ENCODE data around the gene GYG2.
"Not testable (repeated sequence)": the region's sequence is repeated elsewhere in the genome, so short reads cannot be mapped to it uniquely, and the experiment has no call there.

GYG2 gene

DNA sequence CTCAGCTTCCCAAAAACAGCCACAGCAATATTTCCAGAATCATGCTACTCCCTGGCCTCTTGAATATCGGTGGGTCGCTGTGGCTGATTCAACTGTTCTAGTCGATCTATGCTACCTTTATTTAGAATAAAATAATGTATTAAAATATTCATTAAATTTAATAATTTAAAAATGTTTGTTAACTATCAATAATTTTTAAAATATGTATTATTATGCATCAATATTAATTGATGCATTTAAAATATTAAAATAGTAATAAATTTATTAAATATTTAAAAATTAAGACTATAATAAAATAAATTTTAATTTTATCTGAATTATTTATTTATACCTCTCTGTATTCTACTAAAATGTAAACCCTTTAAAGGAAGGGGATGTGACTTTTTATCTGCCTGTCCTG lies 81.4 kb downstream of the GYG2 start:
- no peak for DNase-seq

DNA sequence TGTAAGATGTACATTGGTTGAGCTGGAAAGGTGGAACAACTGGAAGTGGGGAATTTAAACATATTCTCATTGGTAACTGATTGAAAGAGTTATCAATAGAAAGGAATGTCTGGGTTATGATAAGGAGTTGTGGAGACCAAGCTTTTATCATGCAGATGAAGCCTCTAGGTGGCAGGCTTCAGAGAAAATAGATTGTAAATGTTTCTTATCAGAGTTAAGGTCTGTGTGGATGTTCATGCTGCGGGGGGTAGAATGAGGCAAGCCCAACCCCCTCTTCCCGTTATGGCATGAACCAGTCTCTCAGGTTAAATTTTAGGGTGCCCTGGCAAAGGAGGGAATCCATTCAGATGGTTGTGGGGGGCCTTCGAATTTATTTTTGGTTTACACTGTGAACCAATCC lies 84.4 kb downstream of the GYG2 start:
- DNase-seq, result no peak

DNA sequence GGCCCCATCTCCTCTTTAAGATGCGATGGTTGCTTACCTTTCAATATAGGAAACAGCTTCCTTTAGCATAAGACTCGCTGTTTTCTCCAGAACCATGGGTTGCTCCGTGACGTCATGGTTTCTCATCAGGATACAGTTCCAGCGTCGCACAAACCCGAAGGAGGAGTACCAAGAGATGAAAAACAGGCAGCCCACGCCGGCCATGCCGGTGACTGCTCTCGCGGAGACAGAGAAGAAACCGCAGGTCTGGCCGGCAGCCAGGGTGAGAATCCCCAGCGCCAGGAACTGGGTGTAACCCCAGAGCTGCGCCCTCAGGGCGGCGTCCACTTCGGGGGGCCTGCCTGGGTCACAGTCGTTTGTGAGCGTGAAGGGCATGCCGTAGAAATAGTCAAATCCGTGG lies 89.0 kb downstream of the GYG2 start:
- DNase-seq, result peak; percentile 57

DNA sequence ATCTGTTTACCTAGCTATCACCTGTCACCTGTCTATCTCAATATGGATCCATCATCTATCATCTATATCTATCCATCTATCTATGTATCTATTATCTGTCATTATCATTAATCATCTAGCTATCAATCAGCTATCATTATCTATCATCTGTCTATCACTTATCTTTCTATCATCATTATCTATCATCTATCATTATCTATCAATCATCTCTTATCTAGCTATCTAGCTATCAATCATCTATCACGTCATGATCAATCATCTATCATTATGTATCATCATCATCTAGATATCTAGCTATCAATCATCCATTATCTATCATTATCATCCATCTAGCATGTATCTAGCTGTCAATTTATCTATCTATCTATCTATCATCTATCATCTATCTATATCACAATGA lies 92.5 kb downstream of the GYG2 start:
- no peak for DNase-seq

DNA sequence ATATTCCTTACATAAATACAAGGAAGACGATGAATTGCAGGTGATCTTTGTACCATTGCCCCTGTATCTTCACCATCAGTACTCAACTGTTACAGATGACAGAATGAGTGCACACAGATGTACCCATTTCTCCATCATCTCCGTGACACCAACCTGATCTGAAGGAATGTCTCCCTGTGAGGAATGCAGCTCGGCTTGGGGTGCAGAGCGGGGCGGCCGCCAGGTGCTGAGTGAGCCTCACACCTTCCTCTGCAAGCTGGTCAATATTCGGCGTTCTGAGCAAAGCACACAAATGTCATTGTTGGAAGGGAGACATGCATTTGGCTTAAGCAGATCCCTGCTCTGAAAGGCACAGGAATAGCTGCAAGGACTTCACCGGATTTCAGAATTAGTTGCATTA lies 93.0 kb downstream of the GYG2 start:
- DNase-seq, result no peak

DNA sequence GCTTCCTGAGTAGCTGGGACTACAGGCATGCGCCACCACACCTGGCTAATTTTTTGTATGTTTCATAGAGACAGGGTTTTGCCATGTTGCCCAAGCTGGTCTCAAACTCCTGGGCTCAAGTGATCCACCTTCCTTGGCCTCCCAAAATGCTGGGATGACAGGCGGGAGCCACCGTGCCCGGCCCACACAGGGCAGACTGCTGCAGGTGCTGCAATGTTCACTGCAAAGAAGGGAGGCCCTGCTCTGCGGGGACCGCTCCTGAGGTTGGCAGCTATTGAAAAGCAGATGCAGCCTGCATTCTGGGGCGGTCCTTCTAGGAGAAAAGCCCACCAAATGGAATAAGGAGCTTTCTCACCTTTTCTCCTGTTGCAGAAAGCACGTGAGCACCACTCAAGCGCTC lies 95.4 kb downstream of the GYG2 start:
- DNase-seq, result no peak

DNA sequence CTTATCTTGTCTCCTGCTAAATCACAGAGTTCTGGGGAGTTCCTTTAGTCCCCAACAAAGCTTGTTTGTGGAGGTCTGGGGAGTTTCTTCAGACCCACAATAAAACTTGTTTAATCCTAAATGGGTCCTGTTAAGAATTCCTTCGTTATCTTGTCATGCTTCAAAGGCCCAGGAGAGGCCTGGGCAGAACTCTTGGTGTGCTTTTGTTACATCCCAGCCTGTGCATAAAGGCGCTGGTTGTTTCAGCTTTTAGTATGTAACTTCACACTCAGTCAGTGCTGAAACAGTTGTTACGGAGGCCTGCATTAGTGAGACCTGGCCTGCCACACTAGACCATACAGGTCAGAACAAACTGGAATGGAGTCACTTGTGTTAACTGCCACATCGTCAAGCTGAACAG lies 97.5 kb downstream of the GYG2 start:
- DNase-seq, result not testable (repeated sequence)

DNA sequence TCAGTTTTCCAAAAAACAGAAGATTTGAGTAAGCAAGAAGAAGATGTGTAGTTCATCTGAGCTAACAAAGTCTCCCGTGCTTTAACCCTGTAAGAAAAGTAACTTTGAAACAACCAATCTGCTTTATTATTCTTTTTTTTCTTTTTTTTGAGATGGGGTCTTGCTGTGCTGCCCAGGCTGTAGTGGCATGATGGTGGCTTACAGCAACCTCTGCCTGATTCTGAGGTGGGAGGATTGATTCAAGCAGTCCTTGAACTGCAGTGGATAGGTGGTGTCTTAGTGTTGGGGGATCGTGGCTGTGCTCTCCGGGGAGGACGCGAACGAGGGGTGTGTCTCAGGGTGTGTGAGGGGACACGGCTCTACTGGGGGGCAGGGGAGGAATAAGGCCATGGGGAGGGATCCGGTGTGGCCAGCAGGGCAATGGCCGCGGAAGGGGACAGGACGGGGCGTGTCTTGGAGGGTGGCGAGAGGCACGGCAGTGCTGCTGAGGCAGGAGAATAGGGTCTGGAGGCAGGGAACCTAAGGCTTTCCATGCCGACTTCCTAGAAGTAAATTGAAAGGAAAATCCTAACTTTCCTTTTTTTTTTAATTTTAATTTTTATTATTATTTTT lies 98.0 kb downstream of the GYG2 start:
- no peak for DNase-seq

DNA sequence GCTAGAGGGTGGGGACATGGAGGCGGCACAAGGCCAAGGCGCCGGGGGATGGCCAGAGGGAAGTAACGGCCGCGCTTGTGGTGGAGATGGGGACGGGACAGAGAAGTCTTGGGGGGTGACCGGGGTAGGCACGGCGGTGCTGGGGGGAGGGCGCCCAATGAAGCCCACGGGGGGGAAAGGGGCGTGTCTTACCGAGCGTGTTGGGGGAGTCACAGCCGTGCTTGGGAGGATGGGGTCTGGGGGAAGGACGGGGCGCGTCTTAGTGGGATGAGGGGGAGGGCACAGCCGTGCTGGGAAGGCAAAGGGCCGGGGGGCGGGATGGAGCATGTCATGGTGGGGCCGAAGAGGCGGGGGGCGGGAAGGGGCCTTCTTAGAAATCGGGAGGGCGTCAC lies 99.5 kb downstream of the GYG2 start:
- DNase-seq, result no peak

DNA sequence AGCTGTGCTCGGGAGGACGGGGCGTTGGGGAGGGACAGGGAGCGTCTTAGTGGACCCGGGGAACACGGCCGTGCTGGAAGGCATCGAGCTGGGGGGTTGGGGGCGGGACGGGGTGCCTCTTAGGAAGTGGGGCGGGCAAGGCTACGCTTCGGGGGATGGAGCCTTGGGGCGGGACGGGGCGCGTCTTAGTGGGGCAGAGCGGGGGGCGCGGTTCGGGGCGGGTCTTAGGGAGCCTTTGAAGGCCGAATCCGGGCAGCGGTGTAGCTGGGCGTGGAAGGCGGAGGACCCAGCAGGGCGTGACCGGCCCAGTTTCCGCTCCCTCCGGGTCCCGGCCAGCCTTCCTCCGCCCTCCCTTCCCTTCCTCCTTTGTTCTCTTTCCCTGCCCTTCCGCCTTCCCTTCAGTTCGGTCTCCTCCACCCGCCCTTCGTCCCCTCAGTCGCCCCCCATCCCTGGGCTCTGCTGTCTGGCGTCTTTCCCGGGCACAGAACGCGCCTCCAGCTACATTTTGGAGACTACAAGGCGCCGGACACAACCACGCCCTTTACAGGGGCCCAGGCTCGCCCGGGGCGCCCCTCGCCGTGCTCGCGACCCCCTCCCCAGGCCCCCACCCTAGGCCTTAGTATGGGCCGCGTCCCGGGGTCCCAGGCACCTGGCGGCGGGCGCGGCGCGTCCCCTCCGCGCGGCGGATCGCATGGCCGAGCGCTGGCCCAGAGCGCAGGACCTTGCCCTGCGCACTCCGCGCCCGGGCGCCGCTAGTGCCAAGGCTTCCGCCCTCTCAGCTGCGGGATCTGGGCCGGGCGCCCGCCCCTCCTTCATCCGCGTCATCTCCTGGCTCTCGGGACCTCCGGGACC lies 100.1 kb downstream of the GYG2 start, which contains the start of gene ARSD:
Gene ARSD (minus strand): TSS at position 757 of the 852 bp plus-strand sequence. CDS start 64 bp downstream, at position 693.
- DNase-seq, result no peak

DNA sequence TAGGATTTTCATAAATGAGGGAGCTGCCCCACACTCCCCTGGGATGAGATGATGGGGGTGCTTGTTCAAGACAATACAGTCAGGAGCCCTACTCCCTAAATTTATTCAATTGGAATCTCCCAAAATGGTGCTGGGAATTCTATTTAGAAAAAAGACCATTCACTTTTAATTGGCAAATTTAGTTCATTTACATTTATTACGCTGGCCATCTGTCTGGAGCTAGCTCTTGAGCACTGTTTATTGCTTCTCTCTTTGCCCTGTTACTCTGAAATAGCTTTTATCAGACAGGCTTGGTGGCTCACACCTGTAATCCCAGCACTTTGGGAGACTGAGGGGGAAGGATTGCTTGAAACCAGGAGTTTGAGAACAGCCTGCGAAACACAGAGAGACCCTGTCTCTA lies 102.4 kb downstream of the GYG2 start:
- no peak for DNase-seq

DNA sequence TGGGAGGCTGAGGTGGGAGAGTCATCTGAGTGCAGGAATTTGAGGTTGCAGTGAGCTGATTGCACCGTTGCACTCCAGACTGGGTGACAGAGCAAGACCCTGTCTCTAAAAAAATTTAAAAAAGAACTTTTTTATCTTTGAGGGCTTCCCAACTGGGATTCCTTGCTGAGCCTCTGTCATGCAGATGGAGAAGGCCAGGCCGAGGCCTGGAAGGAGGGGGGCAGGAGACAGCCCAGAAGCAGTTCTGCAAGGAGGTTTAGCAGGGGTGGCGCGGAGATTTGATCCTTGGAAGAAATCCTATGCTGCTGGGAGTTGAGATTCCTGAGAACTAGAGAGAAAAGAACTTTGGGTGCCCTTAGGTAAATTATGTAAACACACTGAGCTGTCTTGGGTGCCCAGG lies 102.9 kb downstream of the GYG2 start:
- no peak for DNase-seq

All from RPMI8226 (cell line).